DMS114 treated with DMSO at 0.1 percent for 48 hours (cell line): ENCODE measurements around the gene ASCC2.

Experiments
- DNase-seq: peaks from one replicate; lab custom pipeline; 2025; ENCODE audit not compliant: unreplicated experiment; lab: John Stamatoyannopoulos, UW

Gene ASCC2

DNA sequence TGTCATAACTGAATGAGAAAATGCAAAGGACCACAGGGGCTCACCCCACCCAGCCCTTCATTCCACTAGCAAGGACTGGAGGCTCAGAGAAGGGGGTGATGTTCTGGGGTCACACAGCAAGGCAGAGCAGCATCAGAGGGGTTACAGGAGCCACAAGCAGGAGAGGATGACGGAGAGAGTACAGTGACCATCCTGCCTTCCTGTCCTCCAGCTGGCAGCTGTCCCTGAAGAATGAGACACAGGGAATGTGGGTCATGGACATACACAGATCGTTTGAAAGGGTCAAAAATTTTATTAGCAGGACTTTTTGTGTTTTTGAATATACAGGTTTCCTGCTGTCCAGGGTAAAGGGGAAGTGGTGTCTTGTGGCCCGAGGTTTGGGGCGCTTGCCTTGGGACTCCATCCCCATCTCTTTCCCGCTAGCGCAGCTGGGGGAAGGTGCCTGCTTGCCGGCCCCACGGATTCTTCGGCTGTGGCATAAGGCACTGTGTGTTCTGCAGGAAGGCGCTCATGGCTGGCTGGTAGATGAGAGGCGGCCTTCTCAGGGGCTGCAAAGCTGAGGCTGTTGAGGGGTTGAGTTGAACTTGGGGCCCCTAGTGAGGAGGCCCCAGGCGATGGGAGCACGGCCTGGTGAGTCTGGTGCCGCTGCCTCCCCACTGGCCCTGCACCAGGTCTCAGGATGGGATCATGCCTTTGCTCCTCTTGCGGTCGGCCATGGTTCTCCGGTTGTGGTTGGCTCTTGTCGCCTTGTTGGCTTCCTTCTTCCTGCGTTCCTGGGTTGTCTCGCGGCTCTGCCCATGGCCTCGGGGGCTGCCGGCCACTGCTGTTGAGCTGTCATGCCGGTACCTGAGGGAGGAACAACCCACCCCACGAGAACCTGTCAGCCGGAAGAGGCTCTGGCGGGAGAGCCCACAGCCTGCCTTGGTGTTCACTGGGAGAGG lies 49.5 kb downstream of the ASCC2 start:
- no peak for DNase-seq

DNA sequence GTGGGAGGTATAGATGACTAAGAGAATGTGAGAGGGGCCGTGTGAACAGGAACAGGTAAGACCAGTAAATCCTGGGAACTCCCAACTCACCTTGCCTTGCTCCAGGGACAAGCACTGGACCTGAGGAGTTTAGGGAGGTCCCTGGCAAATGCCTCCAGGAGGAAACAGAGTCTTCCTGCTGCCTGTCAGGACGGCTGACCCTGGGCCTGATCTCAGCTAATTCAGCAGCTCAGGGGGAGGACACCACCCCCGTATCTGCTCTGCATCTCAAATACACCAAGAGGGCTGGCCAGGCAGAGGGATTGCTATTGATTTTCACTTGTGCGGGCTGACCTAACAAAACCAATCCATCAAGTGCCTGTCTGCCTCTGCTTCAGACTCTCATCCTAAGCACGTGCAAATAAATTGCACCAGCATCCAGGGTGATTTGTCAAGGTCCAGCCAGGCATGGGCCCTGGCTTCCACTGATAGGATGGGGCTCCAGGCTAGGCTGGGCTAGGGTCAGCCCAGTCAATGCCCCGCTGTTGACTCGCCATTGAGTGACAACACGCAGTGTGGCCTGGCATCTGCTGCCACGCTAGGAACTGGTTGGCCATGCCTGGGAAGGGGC lies 50.6 kb downstream of the ASCC2 start:
- no peak for DNase-seq

DNA sequence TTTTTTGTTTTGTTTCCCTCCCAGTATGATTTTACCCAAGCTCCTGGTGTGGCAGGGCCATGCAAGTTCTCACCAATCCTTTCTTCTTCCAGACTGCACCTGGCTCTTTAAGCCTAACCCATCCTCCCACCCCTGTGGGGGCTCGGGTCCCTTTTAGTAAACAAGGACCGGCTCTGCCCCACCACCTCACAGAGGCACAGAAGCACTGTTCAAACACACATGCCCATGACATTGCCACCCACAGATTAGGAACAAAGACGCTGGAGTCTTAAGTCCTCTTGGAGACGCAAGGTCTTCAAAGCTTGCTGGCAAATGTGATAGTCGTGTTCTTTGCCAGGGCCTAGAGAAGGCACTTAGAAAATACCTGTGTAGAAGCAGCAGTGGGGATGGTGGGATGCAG lies 52.0 kb downstream of the ASCC2 start:
- no peak for DNase-seq

DNA sequence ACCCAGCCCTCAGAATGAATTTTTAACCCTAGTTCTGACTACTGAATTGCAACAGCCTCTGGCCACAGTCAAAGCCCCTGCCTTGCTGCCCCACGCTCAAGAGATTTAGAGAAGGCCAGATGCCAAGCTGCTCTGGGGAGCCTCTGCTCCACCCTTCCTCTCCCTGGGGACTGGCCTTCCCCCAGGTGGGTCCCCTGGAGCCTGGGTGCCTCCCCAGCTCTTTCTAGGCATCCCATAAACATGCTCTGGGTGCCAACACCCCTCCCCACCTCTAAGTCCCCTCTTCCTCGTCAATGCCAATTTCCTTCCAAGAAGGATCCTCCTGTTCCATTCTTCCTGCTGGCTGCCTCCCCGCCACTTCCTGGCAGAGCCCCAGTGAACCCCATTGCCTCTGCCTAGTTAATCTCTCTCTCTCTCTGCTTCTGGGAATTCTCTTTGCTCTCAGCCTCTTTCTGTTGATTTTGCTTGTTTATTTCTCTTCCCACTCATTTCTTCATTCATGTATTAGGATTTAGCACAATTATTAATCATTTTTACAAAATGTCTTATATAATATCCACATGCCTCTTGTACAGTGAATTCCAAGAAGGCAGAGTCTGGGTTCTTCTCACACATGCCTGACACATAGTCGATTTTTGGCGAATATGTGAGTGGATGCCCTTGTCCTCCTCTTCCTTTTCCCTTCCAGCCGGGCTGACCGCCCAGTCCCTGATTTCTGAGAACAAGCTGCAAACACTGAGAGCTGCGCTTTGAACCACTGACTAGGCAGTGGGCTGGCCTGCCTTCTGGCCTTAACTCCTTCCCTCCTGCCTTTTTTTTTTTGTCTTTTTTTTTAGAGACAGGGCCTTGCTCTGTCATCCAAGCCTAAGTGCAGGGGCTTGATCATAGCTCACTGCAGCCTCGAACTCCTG lies 53.4 kb downstream of the ASCC2 start:
- DNase-seq: no peak

DNA sequence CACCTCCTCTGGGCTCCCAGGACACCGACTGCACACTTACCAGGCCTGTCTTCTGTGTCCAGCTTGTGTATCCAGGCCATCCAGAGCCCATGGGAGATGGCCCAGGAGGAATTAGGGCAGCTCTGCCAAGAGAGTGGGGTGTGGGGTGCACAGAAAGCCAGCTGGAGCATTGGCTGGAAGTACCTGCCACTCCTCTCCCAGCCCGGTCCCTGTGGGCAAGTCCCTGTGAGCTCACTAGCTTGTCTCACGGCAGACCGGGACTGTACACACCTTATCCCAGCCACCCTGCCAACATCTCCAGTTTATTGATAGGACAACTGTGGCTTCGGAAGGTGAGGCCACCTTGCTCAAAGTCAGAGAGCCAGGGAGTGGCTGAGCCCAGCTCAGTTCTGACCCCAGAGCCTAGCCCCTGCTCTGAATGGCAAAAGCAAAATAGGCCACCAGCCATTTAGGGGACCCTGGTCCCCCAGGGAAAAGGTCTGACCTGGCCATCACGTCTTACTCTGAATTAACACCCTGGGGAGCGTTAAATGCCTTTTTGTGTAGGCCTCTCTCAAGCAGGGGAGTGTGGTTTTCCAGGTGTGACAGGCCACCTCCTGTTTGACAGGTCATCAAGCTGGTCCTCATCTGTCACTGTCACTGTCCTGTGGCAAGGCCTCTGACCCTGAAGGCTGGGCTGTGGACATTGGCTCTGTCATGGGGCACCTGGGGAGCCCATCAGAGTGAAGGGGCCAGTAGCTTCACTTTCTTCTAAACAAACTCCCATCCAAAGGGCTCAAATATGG lies 55.8 kb downstream of the ASCC2 start:
- DNase-seq: no peak

DNA sequence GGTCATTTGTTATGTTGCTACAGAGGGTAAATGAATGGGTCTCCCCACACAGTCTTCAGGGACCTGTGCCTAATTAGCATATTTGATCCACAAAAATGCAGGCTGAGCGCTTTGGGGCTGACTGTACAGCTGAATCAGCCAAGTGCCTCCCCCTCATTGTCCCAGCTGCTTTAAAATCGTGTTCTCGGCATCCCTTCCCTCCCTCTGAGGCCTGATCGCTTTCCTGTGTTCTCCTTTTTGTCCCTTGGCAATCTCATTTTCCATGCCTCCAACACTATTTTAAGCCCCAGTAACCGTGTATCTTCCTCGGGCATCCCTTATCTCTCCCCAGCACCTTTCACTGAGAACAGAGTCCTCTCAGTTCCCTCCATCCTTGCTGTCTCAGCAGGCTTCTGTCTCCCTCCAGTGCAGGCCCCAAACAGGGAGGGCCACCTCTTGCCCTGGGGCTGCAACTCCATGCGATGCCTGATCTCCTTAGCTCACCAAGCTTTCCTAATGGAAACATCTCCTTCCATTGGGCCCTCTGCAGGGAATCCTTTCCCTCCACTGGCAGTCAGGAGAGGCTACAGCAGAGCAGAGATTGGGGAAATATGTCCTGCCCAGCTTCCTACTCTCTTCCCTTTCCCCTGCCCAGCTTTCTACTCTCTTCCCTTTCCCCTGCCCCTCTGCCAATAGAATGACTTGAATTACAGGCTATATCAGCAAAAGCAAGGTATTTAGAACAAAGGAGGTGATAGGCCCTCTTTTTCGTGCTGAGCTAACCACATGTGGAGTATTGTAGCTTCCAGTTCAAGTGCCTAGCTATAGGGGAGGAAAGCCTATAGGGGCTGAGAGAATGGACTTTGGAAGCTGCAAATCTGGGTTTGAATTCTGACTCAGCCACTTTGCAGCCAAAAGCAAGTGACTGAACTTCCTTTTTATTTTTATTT lies 57.1 kb downstream of the ASCC2 start:
- DNase-seq: no peak

DNA sequence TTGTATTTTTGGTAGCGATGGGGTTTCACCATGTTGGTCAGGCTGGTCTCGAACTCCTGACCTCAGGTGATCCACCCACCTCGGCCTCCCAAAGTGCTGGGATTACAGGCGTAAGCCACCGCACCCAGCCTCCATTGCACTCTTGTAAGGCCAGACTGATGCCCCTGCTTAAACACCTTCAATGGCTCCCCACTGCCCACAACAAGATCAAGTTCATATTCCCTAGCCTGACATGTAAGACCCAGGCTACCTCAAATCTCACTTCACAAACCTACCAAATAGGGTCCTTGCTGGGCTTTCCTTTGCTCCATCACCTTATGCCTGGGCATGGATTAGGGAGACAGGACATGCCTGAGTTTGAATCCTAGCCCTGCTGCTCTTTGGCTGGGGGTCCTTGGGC lies 57.9 kb downstream of the ASCC2 start:
- no peak for DNase-seq

DNA sequence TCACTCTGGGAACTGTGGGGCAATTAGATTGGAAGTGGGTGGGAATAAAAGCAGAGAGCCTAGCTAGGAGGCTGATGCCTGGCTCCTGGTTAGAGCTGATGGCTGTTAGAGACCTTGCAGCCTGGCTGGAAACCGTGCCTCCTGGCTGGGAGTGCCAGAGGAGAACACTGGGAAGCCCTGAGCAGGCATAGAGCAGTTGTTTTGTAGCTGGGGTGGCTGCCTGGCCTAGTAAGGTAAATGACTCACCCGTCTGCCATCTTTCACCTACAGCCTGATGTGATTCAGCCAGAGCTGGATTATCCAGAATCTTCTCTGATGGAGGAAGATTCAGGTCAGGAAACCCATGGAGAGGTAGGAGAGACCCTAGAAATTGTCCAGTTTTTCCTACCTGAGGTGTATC lies 64.8 kb downstream of the ASCC2 start:
- no peak for DNase-seq

DNA sequence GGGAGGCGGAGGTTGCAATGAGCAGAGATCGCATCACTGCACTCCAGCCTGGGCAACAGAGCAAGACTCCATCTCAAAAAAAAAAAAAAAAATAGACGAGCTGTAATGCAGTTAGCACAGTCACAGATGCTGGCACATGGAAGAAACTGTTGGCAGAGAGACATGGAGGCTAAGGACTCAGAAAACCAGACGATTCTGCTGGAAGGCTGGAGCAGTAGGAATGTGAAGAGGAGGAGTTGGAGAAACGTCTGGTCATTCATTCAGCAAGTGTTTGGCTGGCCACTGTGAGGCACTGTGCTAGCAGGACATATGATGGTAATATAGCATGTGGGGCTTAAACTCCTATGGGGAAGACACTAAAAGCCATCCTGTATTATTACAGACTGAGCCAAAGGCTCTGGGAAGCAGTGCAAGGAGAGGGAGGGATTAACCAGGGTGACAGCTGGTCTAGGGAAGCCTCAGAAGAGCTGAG lies 65.9 kb downstream of the ASCC2 start:
- DNase-seq: peak; percentile 41

DNA sequence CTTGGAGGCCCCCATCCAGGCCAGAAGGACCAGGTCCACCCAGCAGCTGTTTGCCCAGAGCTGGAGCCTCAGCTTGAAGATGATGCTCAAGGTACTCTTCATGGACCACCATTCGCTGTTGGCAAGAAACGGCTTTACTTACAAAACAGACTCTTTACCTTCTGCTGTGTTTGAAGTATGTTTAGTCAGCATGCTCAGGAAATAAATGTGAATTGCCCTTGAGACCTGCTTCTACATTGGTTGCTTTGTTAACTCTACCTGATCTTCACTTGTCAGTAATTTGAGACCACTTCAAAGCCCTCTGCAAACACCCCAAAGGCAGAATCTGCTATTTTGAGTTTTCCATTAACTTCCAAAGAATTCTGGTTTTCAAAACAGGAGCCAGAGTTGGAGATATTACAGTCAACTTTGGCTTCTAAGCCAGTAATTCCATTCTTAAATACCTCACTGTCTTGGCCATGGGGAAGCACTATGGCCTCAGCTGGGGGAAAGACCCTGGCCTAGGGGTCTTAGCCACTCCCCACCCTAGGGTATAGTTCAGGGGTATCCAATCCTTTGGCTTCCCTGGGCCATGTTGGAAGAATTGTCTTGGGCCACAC lies 68.3 kb downstream of the ASCC2 start:
- DNase-seq: no peak

DNA sequence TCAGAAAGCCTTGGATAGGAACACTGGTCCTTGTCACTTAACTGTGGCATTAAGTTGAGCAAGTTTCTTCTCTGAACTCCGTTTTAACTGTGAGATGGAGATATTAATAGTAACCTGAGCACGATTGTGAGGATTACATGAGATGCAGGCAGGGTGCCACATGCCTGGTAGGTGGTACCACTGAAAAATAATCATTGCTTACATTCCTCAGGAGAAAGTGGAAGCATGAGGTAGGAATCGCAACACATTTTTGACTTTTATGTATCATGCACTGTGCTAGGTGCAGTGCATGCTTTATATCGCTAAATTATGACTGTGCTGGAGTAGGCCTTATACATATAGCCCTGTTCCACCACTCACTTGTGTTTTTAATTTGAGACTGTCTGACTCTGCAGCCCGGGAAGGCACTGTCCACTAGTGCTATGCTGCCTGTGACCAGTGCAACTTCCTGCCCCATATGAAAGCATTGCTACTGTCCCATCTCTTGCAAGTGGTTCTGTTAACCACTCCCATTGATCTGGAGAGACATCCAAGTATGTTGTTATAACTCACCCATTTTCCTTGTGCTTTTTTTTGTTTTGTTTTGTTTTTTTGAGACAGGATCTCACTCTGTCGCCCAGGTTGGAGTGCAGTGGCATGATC lies 69.9 kb downstream of the ASCC2 start:
- DNase-seq: no peak

DNA sequence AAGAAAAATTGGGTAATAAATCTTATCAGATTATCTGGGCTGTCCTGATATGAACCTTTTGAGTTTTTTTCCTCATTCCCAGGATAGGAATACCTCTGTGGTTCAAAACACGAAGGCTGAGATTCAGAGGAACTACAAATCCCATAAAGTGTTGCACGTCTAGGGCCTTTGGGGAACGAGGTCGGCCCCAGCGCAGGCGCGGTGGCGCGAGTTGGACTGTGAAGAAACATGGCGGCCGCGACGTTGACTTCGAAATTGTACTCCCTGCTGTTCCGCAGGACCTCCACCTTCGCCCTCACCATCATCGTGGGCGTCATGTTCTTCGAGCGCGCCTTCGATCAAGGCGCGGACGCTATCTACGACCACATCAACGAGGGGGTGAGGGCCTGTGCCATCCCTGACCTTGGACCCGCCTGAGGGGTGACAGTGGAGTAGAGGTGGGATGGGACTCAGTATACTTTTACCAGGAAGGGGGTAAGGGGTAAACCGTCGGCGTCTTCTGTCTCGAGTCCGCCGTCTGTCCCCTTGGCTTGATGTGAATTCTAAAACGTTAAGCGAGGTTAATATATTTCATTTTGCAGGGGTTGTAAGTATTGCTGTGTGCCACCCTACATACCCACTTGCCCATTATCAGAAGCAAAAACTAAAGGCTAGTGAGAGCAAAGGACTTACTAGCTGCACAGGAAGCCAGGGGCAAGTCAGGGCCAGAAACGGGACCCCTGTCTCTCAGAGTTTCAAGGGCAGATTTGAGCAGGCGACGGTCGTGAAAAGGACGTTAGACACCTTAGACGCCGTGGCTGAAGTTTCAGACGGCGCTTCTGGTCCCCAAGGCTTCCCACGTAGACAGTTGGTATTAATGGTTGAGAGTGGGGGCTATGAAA lies 70.7 kb downstream of the ASCC2 start, which contains the start of gene UQCR10:
Gene UQCR10 (plus strand): TSS at position 199 of the 881 bp plus-strand sequence. CDS start 30 bp downstream, at position 229.
- DNase-seq: peak; percentile 90

DNA sequence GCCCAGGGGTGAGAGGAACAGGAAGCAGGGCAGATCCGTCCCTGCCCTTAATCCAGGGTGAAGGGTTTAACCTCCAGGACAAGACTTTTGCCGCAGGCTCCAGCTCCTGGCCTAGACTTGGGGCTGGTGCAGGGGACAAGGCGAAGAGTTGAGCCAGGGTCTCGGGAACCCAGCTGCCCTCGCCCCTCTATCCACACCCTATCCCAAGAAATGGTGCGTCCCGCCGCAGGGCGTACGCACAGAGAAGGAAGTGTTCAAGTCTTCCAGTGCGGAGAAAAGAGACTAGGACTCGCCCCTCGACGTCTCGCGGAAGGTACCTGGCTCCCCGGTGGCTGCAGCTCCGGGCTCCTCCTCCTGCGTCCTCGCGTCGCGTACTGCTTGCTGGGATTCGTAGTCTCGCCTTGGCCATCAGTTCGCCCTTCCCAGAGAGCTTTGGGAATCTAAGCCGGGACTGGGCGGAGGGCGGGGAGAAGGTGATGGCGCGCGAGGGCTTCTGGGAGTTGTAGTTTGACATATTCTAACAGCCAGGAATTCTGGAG lies 71.4 kb downstream of the ASCC2 start, which contains the start of gene ZMAT5:
Gene ZMAT5 (minus strand): TSS at position 376 of the 539 bp plus-strand sequence. CDS start 18,463 bp downstream, outside the sequence.
- peak; percentile 92 for DNase-seq

DNA sequence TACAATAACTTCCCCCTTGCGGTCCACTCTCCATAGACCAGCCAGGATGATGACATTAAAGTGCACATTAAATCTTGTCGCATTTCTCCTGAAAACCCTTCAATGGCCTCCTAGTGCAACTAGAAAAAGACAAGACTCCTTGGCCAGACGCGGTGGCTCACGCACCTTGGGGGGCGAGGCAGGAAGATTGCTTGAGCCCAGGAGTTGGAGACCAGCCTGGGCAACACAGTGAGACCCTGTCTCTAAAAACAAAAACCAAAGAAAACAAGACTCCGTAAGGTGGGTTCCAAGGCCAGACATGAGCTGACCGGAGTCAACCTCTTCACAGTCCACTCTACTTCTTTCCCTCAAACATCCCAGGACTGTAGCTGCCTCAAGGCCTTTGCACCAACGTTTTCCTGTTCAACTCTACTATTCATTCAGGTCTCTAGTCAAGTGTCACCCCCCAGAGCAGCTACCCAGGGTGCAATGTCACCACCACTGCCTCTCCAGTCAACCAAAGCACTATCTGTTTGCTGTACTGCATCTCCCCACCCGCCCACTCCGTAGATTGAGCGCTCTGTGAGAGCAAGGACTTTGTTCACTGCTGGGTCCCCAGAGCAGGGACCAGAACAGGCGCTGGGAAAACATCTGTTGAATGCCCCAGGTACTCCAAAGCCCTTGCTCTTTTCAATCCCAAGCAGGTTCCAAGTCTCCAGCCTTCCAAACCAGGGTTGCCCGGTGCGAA lies 72.0 kb downstream of the ASCC2 start:
- no peak for DNase-seq

DNA sequence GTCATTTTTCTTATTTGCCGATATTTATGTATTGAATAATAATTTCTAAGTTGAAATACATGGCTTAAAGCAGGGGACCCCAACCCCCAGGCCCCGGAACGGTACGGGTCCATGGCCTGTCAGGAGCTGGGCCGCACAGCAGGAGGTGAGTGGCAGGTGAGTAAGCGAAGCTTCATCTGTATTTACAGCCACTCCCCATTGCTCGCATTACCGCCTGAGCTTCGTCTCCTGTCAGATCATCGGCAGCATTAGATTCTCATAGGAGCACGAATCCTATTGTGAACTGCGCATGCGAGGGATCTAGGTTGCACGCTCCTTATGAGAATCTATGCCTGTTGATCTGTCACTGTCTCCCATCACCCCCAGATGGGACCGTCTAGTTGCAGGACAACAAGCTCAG lies 75.8 kb downstream of the ASCC2 start:
- DNase-seq: no peak

DNA sequence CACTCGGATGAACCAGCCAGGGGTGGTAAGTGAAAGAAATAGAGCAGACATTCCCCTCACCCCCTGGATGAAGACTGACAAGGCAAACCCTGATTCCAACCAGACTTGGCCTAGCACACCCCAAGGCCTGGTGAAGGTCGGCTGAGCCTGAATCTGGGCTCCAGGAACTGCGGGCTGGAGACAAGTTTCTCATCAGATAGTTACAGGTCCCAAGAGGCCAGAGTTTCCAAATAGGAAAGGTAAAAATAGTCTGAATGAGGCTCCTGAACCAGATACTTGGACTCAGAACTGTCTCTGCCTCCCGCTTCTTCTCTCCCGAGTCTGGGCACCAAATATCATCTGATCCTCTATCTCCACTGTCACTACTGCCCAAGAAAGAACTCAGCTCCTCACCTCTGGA lies 79.1 kb downstream of the ASCC2 start:
- DNase-seq: no peak
